GM23338 (cell line): Measurements from ENCODE around the gene NEURL1B. TPM values are rescaled to one million over a fixed set of nuclear protein-coding genes. Genes with fewer than 3 reads are reported as not detected.

Experiments used
- ATAC-seq: fragments of 200-7000 bp; cut with Tn5 transposase; 3 replicates; pipeline ENCODE4 v1.9.1; 2020
- DNase-seq: peaks from one replicate; pipeline ENCODE4 v3.0.0-alpha.2; 2015; ENCODE audit warnings: low spot score
- H2AFZ ChIP-seq: fragments of 200-600 bp; sonication (generic); 2 replicates; pipeline ENCODE4 v1.8.0; 2016; ENCODE audit warnings: antibody characterized with exemption, mild to moderate bottlenecking, moderate library complexity
- H3F3A ChIP-seq: fragments of 200-600 bp; sonication (generic); replicated peaks from 2 replicates; pipeline ENCODE4 v1.8.0; 2017; ENCODE audit warnings: antibody characterized with exemption, mixed run types, low read depth
- H3K27ac ChIP-seq: fragments of 200-600 bp; sonication (generic); 2 replicates; pipeline ENCODE4 v1.6.1; 2016; ENCODE audit warnings: low read depth
- H3K27me3 ChIP-seq: fragments of 200-600 bp; sonication (generic); 2 replicates; pipeline ENCODE4 v1.8.0; 2016; ENCODE audit warnings: mild to moderate bottlenecking, mixed run types, moderate library complexity; ENCODE audit not compliant: insufficient read depth
- H3K36me3 ChIP-seq: fragments of 200-600 bp; sonication (generic); 2 replicates; pipeline ENCODE4 v1.8.0; 2016; ENCODE audit warnings: mild to moderate bottlenecking; ENCODE audit not compliant: insufficient read depth
- H3K4me1 ChIP-seq: fragments of 200-600 bp; sonication (generic); 2 replicates; pipeline ENCODE4 v1.8.0; 2016; ENCODE audit warnings: mild to moderate bottlenecking, moderate library complexity; ENCODE audit not compliant: insufficient read depth
- H3K4me2 ChIP-seq: fragments of 200-600 bp; sonication (generic); 2 replicates; pipeline ENCODE4 v1.7.1; 2017; ENCODE audit warnings: mixed run types
- H3K4me3 ChIP-seq: fragments of 200-600 bp; sonication (generic); 2 replicates; pipeline ENCODE4 v1.6.1; 2016; ENCODE audit warnings: mixed run types
- H3K79me2 ChIP-seq: fragments of 200-600 bp; sonication (generic); replicated peaks from 2 replicates; pipeline ENCODE4 v1.8.0; 2017; ENCODE audit warnings: mild to moderate bottlenecking; ENCODE audit not compliant: insufficient read depth
- H3K9me2 ChIP-seq: fragments of 200-600 bp; sonication (generic); 2 replicates; pipeline ENCODE4 v1.8.0; 2017; ENCODE audit not compliant: insufficient read depth
- H4K20me1 ChIP-seq: fragments of 200-600 bp; sonication (generic); replicated peaks from 2 replicates; pipeline ENCODE4 v1.8.0; 2017; ENCODE audit warnings: mild to moderate bottlenecking; ENCODE audit not compliant: insufficient read depth
- H3K27ac Mint-ChIP-seq: 2 replicates; pipeline ENCODE4 v1.8.0; 2020; ENCODE audit warnings: inconsistent platforms, mild to moderate bottlenecking, moderate library complexity, mixed read lengths
- H3K27me3 Mint-ChIP-seq: 3 replicates; pipeline ENCODE4 v1.8.0; 2022; ENCODE audit warnings: low read depth, mild to moderate bottlenecking, moderate library complexity, mixed read lengths, inconsistent platforms; ENCODE audit not compliant: insufficient read depth, poor library complexity
- H3K36me3 Mint-ChIP-seq: 3 replicates; pipeline ENCODE4 v1.8.0; 2021; ENCODE audit warnings: low read depth, mild to moderate bottlenecking, inconsistent platforms, moderate library complexity, mixed read lengths
- H3K4me1 Mint-ChIP-seq: 3 replicates; pipeline ENCODE4 v1.8.0; 2020; ENCODE audit warnings: mild to moderate bottlenecking, inconsistent platforms, mixed read lengths
- H3K4me3 Mint-ChIP-seq: 3 replicates; pipeline ENCODE4 v1.8.0; 2021; ENCODE audit warnings: moderate library complexity, mild to moderate bottlenecking, inconsistent platforms, mixed read lengths
- H3K9me3 Mint-ChIP-seq: 3 replicates; pipeline ENCODE4 v1.8.0; 2020; ENCODE audit warnings: moderate library complexity, mild to moderate bottlenecking, inconsistent platforms, mixed read lengths
- CREB1 ChIP-seq: fragments of 250-450 bp; sonication (Bioruptor Pico); IDR thresholded peaks from 2 replicates; pipeline ENCODE4 v1.5.0; 2020; ENCODE audit warnings: low read depth, mild to moderate bottlenecking, moderate library complexity
- CTCF ChIP-seq, 2 experiments: fragments of 200-600 bp in 1 of 2; sonication (generic) in 1 of 2; conservative IDR thresholded peaks; 2 replicates each; pipeline versions ENCODE4 v1.5.1 to v1.6.1; 2016 to 2017; ENCODE audit warnings: antibody characterized with exemption in 2 of 2, low read depth in 2 of 2, mild to moderate bottlenecking in 2 of 2, moderate library complexity in 1 of 2
- EZH2phosphoT487 ChIP-seq: fragments of 200-600 bp; sonication (generic); IDR thresholded peaks from one replicate; pipeline ENCODE4 v1.8.1; 2018; ENCODE audit warnings: antibody characterized with exemption; ENCODE audit not compliant: unreplicated experiment
- JUNB ChIP-seq: IDR thresholded peaks from one replicate; pipeline ENCODE4 v1.6.1; 2016; ENCODE audit warnings: antibody characterized with exemption; ENCODE audit not compliant: unreplicated experiment
- REST ChIP-seq: IDR thresholded peaks from one replicate; pipeline ENCODE4 v1.6.1; 2018; ENCODE audit warnings: antibody characterized with exemption; ENCODE audit not compliant: unreplicated experiment
- polyA plus RNA-seq: library from polyadenylated mRNA; unstranded; fragments of >200 nt; fragmentation: Nextera tagmentation; extraction: Ambion mirVana; gene quantifications from 2 replicates; pipeline ENCODE4 v1.2.1, GENCODE V29; 2016
- total RNA-seq: library from RNA; depleted of rRNA; stranded (reverse); fragments of >200 nt; shearing (Covaris generic); gene quantifications from 2 replicates; pipeline ENCODE4 v1.2.3, GENCODE V29; 2014

Gene NEURL1B
- total and polyA plus RNA-seq, 2 experiments from 2014 or later = 1.9 to 13.3 TPM

- TF ChIP-seq REST (no peak), CTCF (conservative IDR thresholded peaks at IDR 0.05; ENCODE audit: low read depth in 2 of 2) (no peak)
Observed at GRCh38 chr5:172635038-172635437, 6.0 kb upstream of the NEURL1B start (continued).

GRCh38 chr5:172636279-172637050 is 4.6 kb upstream of the NEURL1B start:
- no peak for DNase-seq
- Mint-ChIP-seq H3K27me3 (peaks cover 22% of the 10 kb centered on the region), H3K4me3 (no peak overlapping the region)

More at GRCh38 chr5:172636279-172637050, 4.6 kb upstream of the NEURL1B start:
- no peaks in the 10 kb centered on the region for H3K36me3 ChIP-seq
- no peaks in the 10 kb centered on the region for H4K20me1 ChIP-seq
- H3K79me2 ChIP-seq = no peaks in the 10 kb centered on the region
- TF ChIP-seq REST (no peak), CREB1 (CRISPR knock-in tag) (no peak), JUNB (no peak), EZH2phosphoT487 (no peak)
- peaks cover 13% of the 10 kb centered on the region; the same call in 1 of the 2 replicates for H3K27me3 ChIP-seq
- peaks cover 5% of the 10 kb centered on the region; the same call in 1 of the 2 replicates for H3F3A ChIP-seq
- Mint-ChIP-seq H3K36me3 (no peaks in the 10 kb centered on the region), H3K9me3 (no peaks in the 10 kb centered on the region), H3K4me1 (peaks cover 19% of the 10 kb centered on the region), H3K27ac (no peak overlapping the region)
- peak overlapping the region; percentile 66 for H2AFZ ChIP-seq
- no peaks in the 10 kb centered on the region for H3K9me2 ChIP-seq
- no peak overlapping the region for H3K4me2 ChIP-seq
- no peak for ATAC-seq
- H3K4me1 ChIP-seq = peaks cover 23% of the 10 kb centered on the region
- no peak overlapping the region for H3K27ac ChIP-seq
- H3K4me3 ChIP-seq = no peak overlapping the region
